ENCODE results near the gene BLVRA. TPM values are rescaled to one million over a fixed set of nuclear protein-coding genes. Genes with fewer than 3 reads are reported as not detected.

BLVRA gene
- total RNA-seq, 1 experiment from 2014 or later: 29.7 TPM

- RAD21 ChIA-PET (ENCODE audit: low non-redundant PET in 1 of 2, low total read pairs in 2 of 2, uncharacterized antibody in 2 of 2, unreplicated experiment in 2 of 2): interaction anchor here in 1 of 2 experiments (1.3 kb wide), 1 partner anchor 140 kb away, joined by 3 read pairs; the partner anchor contains the start of gene STK17A
Measured at GRCh38 chr7:43723007-43723341, 35.5 kb upstream of the BLVRA start.

GRCh38 chr7:43725251-43725650 is 33.2 kb upstream of the BLVRA start:
- H3K4me1 ChIP-seq (ENCODE audit: control insufficient read depth in 1 of 2, insufficient read depth in 2 of 2, low read length in 2 of 2): peaks cover 2 to 7% of the 10 kb centered on the region in 2 experiments; a peak in 3 of 4 replicates
- ChIA-PET RAD21 (ENCODE audit: low non-redundant PET in 1 of 2, low total read pairs in 2 of 2, uncharacterized antibody in 2 of 2, unreplicated experiment in 2 of 2) (no interaction called here), POLR2A (no interaction called here), CTCF (no interaction called here)
- peaks cover 96% of the 10 kb centered on the region for H3K79me2 ChIP-seq (ENCODE audit: insufficient read depth, low read length)
- DNase-seq (ENCODE audit: low read depth, low spot score) (no peak), ATAC-seq (no peak)
- H4K20me1 ChIP-seq (ENCODE audit: insufficient read depth): peaks cover 31% of the 10 kb centered on the region; the same call in 1 of the 2 replicates
- no peak overlapping the region for H3K4me3 ChIP-seq (replicated peaks in 1 of 2; ENCODE audit: low read depth in 1 of 2, low read length in 2 of 2)
- no peak overlapping the region for H3K9ac ChIP-seq (ENCODE audit: low read length)
- no peaks in the 10 kb centered on the region for H3K9me2 ChIP-seq (ENCODE audit: insufficient read depth)
- H3K27me3 ChIP-seq (ENCODE audit: insufficient read depth, low read length): no peaks in the 10 kb centered on the region
- H2AFZ ChIP-seq (ENCODE audit: low read depth, low read length, poor library complexity, severe bottlenecking): no peak overlapping the region
- BruUV-seq (replicated peaks): no TSS peak
- no peaks in the 10 kb centered on the region for H3K9me3 ChIP-seq (ENCODE audit: control insufficient read depth in 1 of 2, insufficient read depth in 1 of 2, low read depth in 1 of 2, low read length in 2 of 2)
- no peaks in the 10 kb centered on the region for H3K36me3 ChIP-seq (ENCODE audit: control insufficient read depth in 1 of 2, insufficient read depth in 2 of 2, low read length in 2 of 2)
- no peak overlapping the region for H3K27ac ChIP-seq (ENCODE audit: low read depth, low read length)
- H3K4me2 ChIP-seq (ENCODE audit: low read length): no peak overlapping the region
- intact Hi-C loops (cut with micrococcal nuclease): loop anchor here (10.0 kb wide), 1 partner anchor 790 kb away; the partner anchor contains the start of genes MRPL32 and PSMA2
- no peak for TF ChIP-seq ATF3 (IDR thresholded peaks at IDR 0.05)
- TF ChIP-seq SIN3A (IDR thresholded peaks at IDR 0.05; ENCODE audit: low read depth): no peak
- no peak for TF ChIP-seq SRF (IDR thresholded peaks at IDR 0.05; ENCODE audit: low read depth)
- no peak for TF ChIP-seq CBX3 (IDR thresholded peaks at IDR 0.05; ENCODE audit: low read depth)
- TF ChIP-seq FOSL1 (IDR thresholded peaks at IDR 0.05; ENCODE audit: low read depth): no peak
- no peak for TF ChIP-seq MAX (IDR thresholded peaks at IDR 0.05)
- no peak for TF ChIP-seq TCF7L2 (IDR thresholded peaks at IDR 0.05; ENCODE audit: borderline replicate concordance, extremely low read depth, insufficient read depth, insufficient read length)
- no peak for TF ChIP-seq ZBTB33 (IDR thresholded peaks at IDR 0.05; ENCODE audit: extremely low read depth, insufficient replicate concordance, low read length)
- no peak for TF ChIP-seq ZFX (IDR thresholded peaks at IDR 0.05)
- no peak for TF ChIP-seq POLR2A (IDR thresholded peaks at IDR 0.05; ENCODE audit: borderline replicate concordance, extremely low read depth, insufficient read depth, insufficient read length)
- TF ChIP-seq CTCF (IDR thresholded peaks at IDR 0.05 in 2 of 3, conservative IDR thresholded peaks at IDR 0.05 in 1 of 3; ENCODE audit: borderline replicate concordance in 1 of 3, insufficient read depth in 1 of 3, low read depth in 2 of 3, low read length in 2 of 3): no peak
- TF ChIP-seq ELF1 (IDR thresholded peaks at IDR 0.05; ENCODE audit: borderline replicate concordance, low read depth): no peak
- TF ChIP-seq JUND (IDR thresholded peaks at IDR 0.05): no peak
- no peak for TF ChIP-seq EZH2 (IDR thresholded peaks at IDR 0.05)
- TF ChIP-seq RAD21 (IDR thresholded peaks at IDR 0.05; ENCODE audit: low read depth): no peak

More at GRCh38 chr7:43723007-43723341, 35.5 kb upstream of the BLVRA start:
- H3K9me3 ChIP-seq (ENCODE audit: control insufficient read depth in 1 of 2, insufficient read depth in 1 of 2, low read depth in 1 of 2, low read length in 2 of 2): no peaks in the 10 kb centered on the region
- no TSS peak for BruUV-seq (replicated peaks)
- no peak overlapping the region for H3K27ac ChIP-seq (ENCODE audit: low read depth, low read length)
- H3K9ac ChIP-seq (ENCODE audit: low read length): no peak overlapping the region
- intact Hi-C loops (cut with micrococcal nuclease): loop anchor here (5.0 to 10.0 kb wide), 4 partner anchors 266 to 788 kb away; partner anchors contain the start of genes MRPL32 and PSMA2
- no peaks in the 10 kb centered on the region for H3K36me3 ChIP-seq (ENCODE audit: control insufficient read depth in 1 of 2, insufficient read depth in 2 of 2, low read length in 2 of 2)
- POLR2A ChIA-PET: no interaction called here
- peaks cover 32% of the 10 kb centered on the region; the same call in 1 of the 2 replicates for H4K20me1 ChIP-seq (ENCODE audit: insufficient read depth)
- no peaks in the 10 kb centered on the region for H3K9me2 ChIP-seq (ENCODE audit: insufficient read depth)
- DNase-seq (ENCODE audit: low read depth, low spot score) (no peak), ATAC-seq (no peak)
- TF ChIP-seq ELF1 (IDR thresholded peaks at IDR 0.05; ENCODE audit: borderline replicate concordance, low read depth): no peak
- H2AFZ ChIP-seq (ENCODE audit: low read depth, low read length, poor library complexity, severe bottlenecking): no peak overlapping the region
- H3K4me2 ChIP-seq (ENCODE audit: low read length): no peak overlapping the region
- peaks cover 100% of the 10 kb centered on the region for H3K79me2 ChIP-seq (ENCODE audit: insufficient read depth, low read length)
- H3K4me1 ChIP-seq (ENCODE audit: control insufficient read depth in 1 of 2, insufficient read depth in 2 of 2, low read length in 2 of 2): no peaks in the 10 kb centered on the region; a peak in 1 of 4 replicates
- no peak overlapping the region for H3K4me3 ChIP-seq (replicated peaks in 1 of 2; ENCODE audit: low read depth in 1 of 2, low read length in 2 of 2)
- no peaks in the 10 kb centered on the region for H3K27me3 ChIP-seq (ENCODE audit: insufficient read depth, low read length)
- CTCF ChIA-PET: interaction anchor here (1.8 to 3.8 kb wide), 2 partner anchors 78 to 140 kb away, joined by 3 to 30 read pairs; partner anchors contain the start of gene STK17A

Measured in HCT116 (cell line).